DOHH2 (cell line): ENCODE results near the gene ENDOV.

Source experiments
- H3F3A ChIP-seq: fragments of 200-600 bp; sonication (generic), shearing (Covaris generic); 2 replicates; pipeline ENCODE4 v1.6.0; 2016; ENCODE audit warnings: antibody characterized with exemption, mild to moderate bottlenecking; ENCODE audit not compliant: control insufficient read depth, insufficient read depth
- H3K27ac ChIP-seq: fragments of 200-600 bp; sonication (generic); 2 replicates; pipeline ENCODE4 v1.5.1; 2014; ENCODE audit warnings: low read depth, mild to moderate bottlenecking, low read length, moderate library complexity
- H3K27me3 ChIP-seq: fragments of 200-600 bp; sonication (generic); 2 replicates; pipeline ENCODE4 v1.6.1; 2014; ENCODE audit warnings: mild to moderate bottlenecking, low read length, mixed read lengths; ENCODE audit not compliant: control insufficient read depth
- H3K36me3 ChIP-seq: fragments of 200-600 bp; sonication (generic); 2 replicates; pipeline ENCODE4 v1.6.1; 2014; ENCODE audit warnings: mild to moderate bottlenecking, low read length, moderate library complexity, mixed read lengths; ENCODE audit not compliant: control insufficient read depth
- H3K4me1 ChIP-seq: fragments of 200-600 bp; sonication (generic); 2 replicates; pipeline ENCODE4 v1.6.1; 2014; ENCODE audit warnings: mild to moderate bottlenecking, low read length, mixed read lengths; ENCODE audit not compliant: control insufficient read depth
- H3K4me2 ChIP-seq: fragments of 200-600 bp; sonication (generic); 2 replicates; pipeline ENCODE4 v1.6.0; 2014; ENCODE audit warnings: mild to moderate bottlenecking, low read length, moderate library complexity
- H3K4me3 ChIP-seq: fragments of 200-600 bp; sonication (generic); 2 replicates; pipeline ENCODE4 v1.5.1; 2014; ENCODE audit warnings: mild to moderate bottlenecking, low read length, mixed read lengths
- H3K79me2 ChIP-seq: fragments of 200-600 bp; sonication (generic); 2 replicates; pipeline ENCODE4 v1.6.1; 2014; ENCODE audit warnings: mild to moderate bottlenecking, low read length, mixed read lengths; ENCODE audit not compliant: control insufficient read depth
- H3K9me2 ChIP-seq: fragments of 200-600 bp; sonication (generic); replicated peaks from 2 replicates; pipeline ENCODE4 v1.6.1; 2014; ENCODE audit warnings: mild to moderate bottlenecking, low read length, mixed read lengths; ENCODE audit not compliant: control insufficient read depth
- H3K9me3 ChIP-seq: fragments of 200-600 bp; sonication (generic); 2 replicates; pipeline ENCODE4 v1.6.1; 2014; ENCODE audit warnings: antibody characterized with exemption, low read length, mixed read lengths; ENCODE audit not compliant: control insufficient read depth, insufficient read depth
- H4K20me1 ChIP-seq: fragments of 200-600 bp; sonication (generic); 2 replicates; pipeline ENCODE4 v1.6.0; 2014; ENCODE audit warnings: low read depth, mild to moderate bottlenecking, antibody characterized with exemption, low read length, moderate library complexity; ENCODE audit not compliant: control insufficient read depth, insufficient read depth
- EZH2phosphoT487 ChIP-seq: fragments of 200-600 bp; sonication (generic); IDR thresholded peaks from 2 replicates; pipeline ENCODE4 v1.6.1; 2017; ENCODE audit warnings: borderline replicate concordance, mild to moderate bottlenecking, antibody characterized with exemption, low read length, moderate library complexity, mixed read lengths
- TF ChIP-seq, protein P1 (sequence below): fragments of 200-600 bp; sonication (generic); IDR thresholded peaks from one replicate; pipeline ENCODE4 v1.5.1; 2014; ENCODE audit warnings: antibody characterized with exemption, mild to moderate bottlenecking, low read depth, low read length; ENCODE audit not compliant: poor library complexity, severe bottlenecking

Gene ENDOV

DNA sequence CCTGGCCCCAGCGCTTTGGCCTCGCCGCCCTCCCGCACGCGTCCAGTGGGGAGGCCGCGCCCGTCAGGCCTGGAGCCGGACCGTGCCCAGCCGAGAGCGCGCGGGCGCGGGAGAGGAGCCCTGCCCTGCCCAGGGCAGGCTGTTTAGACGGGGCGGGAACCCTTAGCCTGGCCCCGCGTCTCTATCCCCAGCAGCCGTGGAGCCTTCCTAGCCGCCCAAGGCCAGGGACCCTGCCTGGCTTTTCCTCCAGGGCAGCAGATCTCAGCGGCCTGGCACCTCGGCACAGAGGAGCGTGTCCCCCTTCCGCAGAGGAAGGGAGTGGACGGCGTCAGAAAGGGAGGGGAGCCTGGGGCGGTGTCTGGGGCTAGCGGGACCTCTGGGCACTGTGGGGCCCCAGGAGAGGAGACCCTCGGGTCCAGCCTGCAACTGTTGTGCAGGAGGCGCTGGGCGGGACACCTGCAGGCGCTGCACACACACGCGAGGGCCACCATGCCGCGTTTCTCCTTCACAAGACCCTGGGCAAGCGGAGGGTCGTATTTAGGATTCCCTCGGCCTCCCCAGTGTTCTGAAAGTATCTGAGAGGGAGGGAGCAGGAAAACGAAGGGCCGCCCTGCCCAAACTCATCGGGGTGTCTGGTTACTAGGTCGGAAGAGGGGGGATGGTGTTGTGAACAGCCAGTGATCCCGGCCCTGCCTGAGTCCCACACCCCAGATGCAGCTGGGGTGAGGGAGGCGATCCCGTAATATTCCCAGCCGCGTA, 63.7 kb downstream of the ENDOV start:
- H3K9me2 ChIP-seq, result no peaks in the 10 kb centered on the region
- no peaks in the 10 kb centered on the region for H4K20me1 ChIP-seq
- no peaks in the 10 kb centered on the region for H3K79me2 ChIP-seq
- TF ChIP-seq EZH2phosphoT487, result no peak
- H3K9me3 ChIP-seq, result no peaks in the 10 kb centered on the region
- no peak overlapping the region for H3K4me3 ChIP-seq
- no peaks in the 10 kb centered on the region for H3K36me3 ChIP-seq
- H3K4me1 ChIP-seq, result peaks cover 14% of the 10 kb centered on the region
- no peaks in the 10 kb centered on the region for H3F3A ChIP-seq
- H3K27me3 ChIP-seq, result peaks cover 34% of the 10 kb centered on the region
- no peak overlapping the region for H3K27ac ChIP-seq
- H3K4me2 ChIP-seq, result no peak overlapping the region

DNA sequence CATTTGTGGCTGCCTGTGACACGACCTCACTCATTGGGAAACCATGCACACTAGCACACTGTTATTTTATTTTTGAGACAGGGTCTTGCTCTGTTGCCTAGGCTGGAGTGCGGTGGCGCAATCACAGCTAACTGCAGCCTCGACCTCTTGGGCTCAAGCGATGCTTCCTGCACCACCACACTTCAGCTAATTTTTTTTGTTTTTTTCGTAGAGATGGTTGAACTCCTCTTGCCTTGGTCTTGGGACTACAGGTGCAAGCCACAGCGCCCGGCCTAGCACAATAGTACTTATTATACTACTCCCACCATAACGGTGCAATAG, 64.2 kb downstream of the ENDOV start:
- H3K27me3 ChIP-seq, result peaks cover 34% of the 10 kb centered on the region
- H3K79me2 ChIP-seq, result no peaks in the 10 kb centered on the region
- H3K9me2 ChIP-seq, result no peaks in the 10 kb centered on the region
- no peak overlapping the region for H3K4me2 ChIP-seq
- no peaks in the 10 kb centered on the region for H3K9me3 ChIP-seq
- TF ChIP-seq, protein P1, sequence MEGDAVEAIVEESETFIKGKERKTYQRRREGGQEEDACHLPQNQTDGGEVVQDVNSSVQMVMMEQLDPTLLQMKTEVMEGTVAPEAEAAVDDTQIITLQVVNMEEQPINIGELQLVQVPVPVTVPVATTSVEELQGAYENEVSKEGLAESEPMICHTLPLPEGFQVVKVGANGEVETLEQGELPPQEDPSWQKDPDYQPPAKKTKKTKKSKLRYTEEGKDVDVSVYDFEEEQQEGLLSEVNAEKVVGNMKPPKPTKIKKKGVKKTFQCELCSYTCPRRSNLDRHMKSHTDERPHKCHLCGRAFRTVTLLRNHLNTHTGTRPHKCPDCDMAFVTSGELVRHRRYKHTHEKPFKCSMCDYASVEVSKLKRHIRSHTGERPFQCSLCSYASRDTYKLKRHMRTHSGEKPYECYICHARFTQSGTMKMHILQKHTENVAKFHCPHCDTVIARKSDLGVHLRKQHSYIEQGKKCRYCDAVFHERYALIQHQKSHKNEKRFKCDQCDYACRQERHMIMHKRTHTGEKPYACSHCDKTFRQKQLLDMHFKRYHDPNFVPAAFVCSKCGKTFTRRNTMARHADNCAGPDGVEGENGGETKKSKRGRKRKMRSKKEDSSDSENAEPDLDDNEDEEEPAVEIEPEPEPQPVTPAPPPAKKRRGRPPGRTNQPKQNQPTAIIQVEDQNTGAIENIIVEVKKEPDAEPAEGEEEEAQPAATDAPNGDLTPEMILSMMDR, result no peak
- no peak for TF ChIP-seq EZH2phosphoT487
- H3K4me1 ChIP-seq, result peaks cover 12% of the 10 kb centered on the region
- H3F3A ChIP-seq, result no peaks in the 10 kb centered on the region
- no peaks in the 10 kb centered on the region for H3K36me3 ChIP-seq
- no peaks in the 10 kb centered on the region for H4K20me1 ChIP-seq
- no peak overlapping the region for H3K27ac ChIP-seq
- H3K4me3 ChIP-seq, result no peak overlapping the region

DNA sequence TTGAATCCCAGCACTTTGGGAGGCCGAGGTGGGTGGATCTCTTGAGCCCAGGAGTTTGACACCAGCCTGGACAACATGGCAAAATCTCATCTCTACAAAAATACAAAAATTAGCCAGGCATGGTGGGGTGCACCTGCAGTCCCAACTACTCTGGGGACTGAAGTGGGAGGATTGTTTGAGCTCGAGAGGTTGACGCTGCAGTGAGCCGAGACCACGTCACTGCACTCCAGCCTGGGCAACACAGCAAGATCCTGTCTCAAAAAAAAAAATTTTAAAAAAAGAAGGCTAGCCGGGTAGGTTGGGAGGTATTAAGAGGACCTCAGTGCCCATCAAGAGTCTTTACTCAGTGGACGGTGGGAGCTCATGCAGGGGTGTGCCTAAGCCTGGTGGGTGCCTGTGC, 65.3 kb downstream of the ENDOV start:
- Histone ChIP-seq H4K20me1 (no peaks in the 10 kb centered on the region), H3K9me3 (no peaks in the 10 kb centered on the region), H3K4me3 (no peak overlapping the region), H3K79me2 (no peaks in the 10 kb centered on the region), H3K4me2 (no peak overlapping the region), H3F3A (no peaks in the 10 kb centered on the region), H3K27me3 (peaks cover 25% of the 10 kb centered on the region), H3K36me3 (no peaks in the 10 kb centered on the region), H3K4me1 (peaks cover 2% of the 10 kb centered on the region; the same call in 1 of the 2 replicates), H3K27ac (no peak overlapping the region), H3K9me2 (no peaks in the 10 kb centered on the region)
- TF ChIP-seq, protein P1, result no peak

DNA sequence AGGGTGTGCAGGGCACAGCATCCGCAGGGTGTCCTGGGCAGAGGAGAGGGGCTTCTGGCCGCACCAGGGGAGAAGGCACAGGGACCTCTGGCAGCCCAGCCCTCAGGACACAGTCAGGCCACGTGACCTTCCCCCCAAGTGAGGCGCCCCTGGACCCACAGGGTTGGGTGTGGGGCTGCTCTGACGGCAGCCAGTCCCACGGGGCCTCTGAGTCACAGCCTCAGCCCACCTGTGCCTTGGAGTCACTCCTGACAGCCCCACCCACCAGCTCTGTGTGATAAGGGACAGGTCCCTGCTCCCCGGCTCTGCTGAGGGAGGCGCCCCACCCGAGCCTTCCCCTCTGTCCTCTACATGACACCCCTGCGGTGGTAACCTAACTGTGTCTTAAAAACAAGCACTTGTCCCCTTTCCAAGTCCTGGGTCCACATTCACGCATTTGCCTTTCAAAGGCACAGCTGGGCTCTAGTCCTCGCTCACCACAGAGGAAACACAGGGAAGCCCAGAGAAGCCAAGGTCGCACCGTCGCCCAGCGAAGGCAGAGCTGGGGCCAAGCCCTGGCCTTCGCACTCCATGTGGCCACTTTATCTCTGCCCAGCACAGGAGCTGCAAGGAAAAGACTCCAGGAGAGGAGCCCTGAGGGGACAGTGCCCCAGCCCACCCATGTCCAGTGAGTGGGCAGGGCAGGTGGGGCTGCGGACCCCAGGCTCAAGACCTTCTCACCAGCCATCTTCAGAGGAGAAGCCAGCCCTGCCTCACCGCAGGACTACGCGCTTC, 66.5 kb downstream of the ENDOV start:
- H3K4me2 ChIP-seq, result no peak overlapping the region

More for the DNA sequence above, 66.5 kb downstream of the ENDOV start:
- Histone ChIP-seq H3K27me3 (peaks cover 21% of the 10 kb centered on the region), H3F3A (no peaks in the 10 kb centered on the region), H3K4me3 (no peak overlapping the region), H3K4me1 (peaks cover 8% of the 10 kb centered on the region), H3K27ac (no peak overlapping the region), H3K9me2 (no peaks in the 10 kb centered on the region), H3K79me2 (no peaks in the 10 kb centered on the region), H3K9me3 (no peaks in the 10 kb centered on the region), H3K36me3 (no peaks in the 10 kb centered on the region), H4K20me1 (no peaks in the 10 kb centered on the region)
- TF ChIP-seq EZH2phosphoT487, result no peak
- TF ChIP-seq, protein P1, result no peak
